OCI-LY7 (cell line): ENCODE data around the gene HSD17B11.

Experiments
- EZH2phosphoT487 ChIP-seq: fragments of 200-600 bp; sonication (generic); IDR thresholded peaks from 2 replicates; pipeline ENCODE4 v1.6.1; 2018; ENCODE audit warnings: low read depth, borderline replicate concordance, mild to moderate bottlenecking, mixed run types, antibody characterized with exemption, low read length, moderate library complexity, mixed read lengths
- TF ChIP-seq, protein P1 (sequence below): fragments of 200-600 bp; sonication (generic); conservative IDR thresholded peaks from 2 replicates; pipeline ENCODE4 v1.5.1; 2014; ENCODE audit warnings: mild to moderate bottlenecking, antibody characterized with exemption, low read length, moderate library complexity, mixed read lengths

GRCh38 chr4:87390551-87390890 lies 467 bp downstream of the HSD17B11 start:
- TF ChIP-seq, protein P1, sequence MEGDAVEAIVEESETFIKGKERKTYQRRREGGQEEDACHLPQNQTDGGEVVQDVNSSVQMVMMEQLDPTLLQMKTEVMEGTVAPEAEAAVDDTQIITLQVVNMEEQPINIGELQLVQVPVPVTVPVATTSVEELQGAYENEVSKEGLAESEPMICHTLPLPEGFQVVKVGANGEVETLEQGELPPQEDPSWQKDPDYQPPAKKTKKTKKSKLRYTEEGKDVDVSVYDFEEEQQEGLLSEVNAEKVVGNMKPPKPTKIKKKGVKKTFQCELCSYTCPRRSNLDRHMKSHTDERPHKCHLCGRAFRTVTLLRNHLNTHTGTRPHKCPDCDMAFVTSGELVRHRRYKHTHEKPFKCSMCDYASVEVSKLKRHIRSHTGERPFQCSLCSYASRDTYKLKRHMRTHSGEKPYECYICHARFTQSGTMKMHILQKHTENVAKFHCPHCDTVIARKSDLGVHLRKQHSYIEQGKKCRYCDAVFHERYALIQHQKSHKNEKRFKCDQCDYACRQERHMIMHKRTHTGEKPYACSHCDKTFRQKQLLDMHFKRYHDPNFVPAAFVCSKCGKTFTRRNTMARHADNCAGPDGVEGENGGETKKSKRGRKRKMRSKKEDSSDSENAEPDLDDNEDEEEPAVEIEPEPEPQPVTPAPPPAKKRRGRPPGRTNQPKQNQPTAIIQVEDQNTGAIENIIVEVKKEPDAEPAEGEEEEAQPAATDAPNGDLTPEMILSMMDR = no peak
- TF ChIP-seq EZH2phosphoT487 = no peak
